HepG2 (cell line): ENCODE results near the gene UBE2G2. TPM values are rescaled to one million over a fixed set of nuclear protein-coding genes. Genes with fewer than 3 reads are reported as not detected.

ENCODE experiments used
- ATF5 ChIP-seq: sonication (generic); formaldehyde crosslinking; IDR thresholded peaks from 2 replicates; pipeline ENCODE4 v1.4.0; 2020; ENCODE audit warnings: mild to moderate bottlenecking, low read depth, missing genetic modification reagents
- BRCA1 ChIP-seq: sonication (generic); formaldehyde crosslinking; IDR thresholded peaks from 2 replicates; pipeline ENCODE4 v1.4.0; 2020; ENCODE audit warnings: missing genetic modification reagents
- CBX1 ChIP-seq: IDR thresholded peaks from one replicate; pipeline ENCODE4 v1.6.1; 2016; ENCODE audit warnings: antibody characterized with exemption, low read depth
- FOSL1 ChIP-seq: sonication (generic); formaldehyde crosslinking; IDR thresholded peaks from 2 replicates; pipeline ENCODE4 v1.9.0; 2021; ENCODE audit warnings: missing genetic modification reagents, borderline replicate concordance
- IKZF4 ChIP-seq: sonication (generic); formaldehyde crosslinking; IDR thresholded peaks from 2 replicates; pipeline ENCODE4 v1.5.1; 2020; ENCODE audit warnings: borderline replicate concordance, mild to moderate bottlenecking, low read depth, missing genetic modification reagents; ENCODE audit errors: not compliant biosample characterization
- KDM2A ChIP-seq: sonication (generic); formaldehyde crosslinking; IDR thresholded peaks from 2 replicates; pipeline ENCODE4 v1.4.0; 2020; ENCODE audit warnings: low read depth, missing genetic modification reagents, borderline replicate concordance
- KLF9 ChIP-seq: IDR thresholded peaks from 2 replicates; pipeline ENCODE4 v1.6.1; 2016; ENCODE audit warnings: low read depth
- MEIS2 ChIP-seq: sonication (generic); formaldehyde crosslinking; IDR thresholded peaks from 2 replicates; pipeline ENCODE4 v1.9.0; 2021; ENCODE audit warnings: mild to moderate bottlenecking, missing genetic modification reagents
- NFE2L1 ChIP-seq: sonication (generic); formaldehyde crosslinking; IDR thresholded peaks from 2 replicates; pipeline ENCODE4 v1.4.0; 2020; ENCODE audit warnings: missing genetic modification reagents, mild to moderate bottlenecking, borderline replicate concordance
- PAXIP1 ChIP-seq: sonication (generic); formaldehyde crosslinking; conservative IDR thresholded peaks from 2 replicates; pipeline ENCODE4 v1.4.0; 2020; ENCODE audit warnings: mild to moderate bottlenecking, missing genetic modification reagents, moderate library complexity
- TARDBP ChIP-seq: sonication (generic); formaldehyde crosslinking; IDR thresholded peaks from 2 replicates; pipeline ENCODE4 v1.8.0; 2022; ENCODE audit warnings: mild to moderate bottlenecking, missing genetic modification reagents
- WIZ ChIP-seq: sonication (generic); formaldehyde crosslinking; IDR thresholded peaks from 2 replicates; pipeline ENCODE4 v1.5.1; 2020; ENCODE audit warnings: mild to moderate bottlenecking, missing genetic modification reagents
- ZC3H13 ChIP-seq: sonication (generic); formaldehyde crosslinking; IDR thresholded peaks from 2 replicates; pipeline ENCODE4 v1.8.1; 2023; ENCODE audit warnings: mild to moderate bottlenecking, missing genetic modification reagents, moderate library complexity
- ZNF501 ChIP-seq: sonication (generic); formaldehyde crosslinking; IDR thresholded peaks from 2 replicates; pipeline ENCODE4 v1.5.1; 2020; ENCODE audit warnings: mild to moderate bottlenecking, moderate library complexity, missing genetic modification reagents
- ZNF558 ChIP-seq: sonication (generic); formaldehyde crosslinking; IDR thresholded peaks from 2 replicates; pipeline ENCODE4 v1.9.0; 2022; ENCODE audit warnings: mild to moderate bottlenecking, missing genetic modification reagents, borderline replicate concordance
- ZNF777 ChIP-seq: sonication (generic); formaldehyde crosslinking; IDR thresholded peaks from 2 replicates; pipeline ENCODE4 v1.4.0; 2020; ENCODE audit warnings: missing genetic modification reagents
- ZNF781 ChIP-seq: sonication (generic); formaldehyde crosslinking; IDR thresholded peaks from 2 replicates; pipeline ENCODE4 v1.5.1; 2020; ENCODE audit warnings: borderline replicate concordance, mild to moderate bottlenecking, missing genetic modification reagents; ENCODE audit errors: not compliant biosample characterization
- ZNF816 ChIP-seq: sonication (generic); formaldehyde crosslinking; IDR thresholded peaks from 2 replicates; pipeline ENCODE4 v1.8.0; 2022; ENCODE audit warnings: missing genetic modification reagents, mild to moderate bottlenecking, borderline replicate concordance
- polyA plus RNA-seq, 8 experiments: library from polyadenylated mRNA; depleted of rRNA in 3 of 8; stranded (reverse) in 7 of 8; unstranded in 1 of 8; fragments of >200 nt; fragmentation: Illumina TruSeq in 4 of 8; extraction: Trizol in 4 of 8; gene quantifications; 2 replicates each; pipeline versions ENCODE4 v1.2.1 to v1.2.3, GENCODE V29; 2011 to 2016; ENCODE audit warnings: low read depth in 4 of 8, missing spikeins in 1 of 8, mixed read lengths in 1 of 8; ENCODE audit not compliant: insufficient read depth in 1 of 8
- total RNA-seq, 5 experiments: library from RNA; depleted of rRNA; stranded (reverse); fragments of >200 nt; fragmentation: Illumina TruSeq; extraction: Trizol; gene quantifications; 2 replicates each; pipeline ENCODE4 v1.2.3, GENCODE V29; 2016; ENCODE audit warnings: low read depth in 1 of 5
- TF ChIP-seq, protein P1 (sequence below): sonication (generic); formaldehyde crosslinking; IDR thresholded peaks from 2 replicates; pipeline ENCODE4 v1.4.0; 2020; ENCODE audit warnings: mild to moderate bottlenecking, missing genetic modification reagents

Gene UBE2G2
- total and polyA plus RNA-seq, 2 of the 13 experiments (the other 11 are each of a cell fraction or from before 2014, with no cell fraction given): 55.4 to 92.0 TPM

DNA sequence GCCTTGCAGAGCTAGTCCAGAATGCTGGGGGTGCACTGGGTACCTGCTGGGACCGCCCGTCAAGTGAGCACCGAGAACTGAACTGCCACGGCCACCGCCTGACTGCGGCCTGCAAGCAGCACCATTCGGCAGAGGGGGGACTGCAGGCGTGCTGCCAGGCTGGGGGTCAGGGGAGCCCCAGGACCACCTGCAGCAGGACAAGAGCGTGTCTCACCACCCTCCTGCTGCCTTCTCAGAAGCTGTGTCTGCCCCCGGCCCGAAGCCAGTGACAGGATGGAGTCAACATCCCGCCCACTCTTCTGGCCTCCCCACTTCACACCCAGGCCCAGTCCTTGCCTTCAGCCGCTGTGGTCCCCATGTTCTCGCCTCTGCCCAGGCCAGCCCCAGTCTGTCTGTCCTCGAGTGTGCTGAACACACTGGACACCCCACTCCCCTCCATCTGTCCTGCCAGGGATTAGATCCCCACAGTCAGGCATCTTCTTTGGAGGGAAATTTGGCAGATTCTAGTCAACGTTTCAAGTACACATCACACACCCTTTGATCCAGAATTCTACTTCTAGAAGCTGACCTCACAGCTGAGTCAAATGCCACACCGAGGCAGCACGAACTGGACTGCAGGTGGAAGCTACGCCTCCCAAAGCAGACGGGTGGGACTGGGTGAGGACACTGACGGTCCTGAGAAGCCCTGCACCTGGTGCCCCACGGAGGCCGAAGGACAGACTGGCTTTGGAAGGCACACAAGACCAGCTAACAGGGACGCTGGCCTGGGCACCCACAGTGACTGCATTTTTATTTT, 45.8 kb upstream of the UBE2G2 start (continued):
- TF ChIP-seq CBX1: no peak
- TF ChIP-seq TARDBP: peak; percentile 45; the same call in 1 of the 2 replicates
- no peak for TF ChIP-seq IKZF4 (CRISPR knock-in tag)
- TF ChIP-seq FOSL1: no peak
- peak; percentile 79; the same call in 1 of the 2 replicates for TF ChIP-seq ZC3H13
- 0 out of 2 replicates have a peak, but pooled peaks have one; percentile 22 for TF ChIP-seq ZNF777 (CRISPR knock-in tag)
- TF ChIP-seq, protein P1, sequence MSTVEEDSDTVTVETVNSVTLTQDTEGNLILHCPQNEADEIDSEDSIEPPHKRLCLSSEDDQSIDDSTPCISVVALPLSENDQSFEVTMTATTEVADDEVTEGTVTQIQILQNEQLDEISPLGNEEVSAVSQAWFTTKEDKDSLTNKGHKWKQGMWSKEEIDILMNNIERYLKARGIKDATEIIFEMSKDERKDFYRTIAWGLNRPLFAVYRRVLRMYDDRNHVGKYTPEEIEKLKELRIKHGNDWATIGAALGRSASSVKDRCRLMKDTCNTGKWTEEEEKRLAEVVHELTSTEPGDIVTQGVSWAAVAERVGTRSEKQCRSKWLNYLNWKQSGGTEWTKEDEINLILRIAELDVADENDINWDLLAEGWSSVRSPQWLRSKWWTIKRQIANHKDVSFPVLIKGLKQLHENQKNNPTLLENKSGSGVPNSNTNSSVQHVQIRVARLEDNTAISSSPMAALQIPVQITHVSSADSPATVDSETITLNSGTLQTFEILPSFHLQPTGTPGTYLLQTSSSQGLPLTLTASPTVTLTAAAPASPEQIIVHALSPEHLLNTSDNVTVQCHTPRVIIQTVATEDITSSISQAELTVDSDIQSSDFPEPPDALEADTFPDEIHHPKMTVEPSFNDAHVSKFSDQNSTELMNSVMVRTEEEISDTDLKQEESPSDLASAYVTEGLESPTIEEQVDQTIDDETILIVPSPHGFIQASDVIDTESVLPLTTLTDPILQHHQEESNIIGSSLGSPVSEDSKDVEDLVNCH (CRISPR knock-in tag): no peak
- peak; percentile 73; the same call in 1 of the 2 replicates for TF ChIP-seq KDM2A (CRISPR knock-in tag)
- TF ChIP-seq ZNF501 (CRISPR knock-in tag): peak; percentile 65; the same call in 1 of the 2 replicates
- TF ChIP-seq PAXIP1 (CRISPR knock-in tag): no peak
- peak; percentile 76; the same call in 1 of the 2 replicates for TF ChIP-seq ZNF816 (CRISPR knock-in tag)
- no peak for TF ChIP-seq KLF9 (CRISPR knock-in tag)
- peak; percentile 76; the same call in 1 of the 2 replicates for TF ChIP-seq BRCA1 (CRISPR knock-in tag)
- no peak for TF ChIP-seq ZNF781 (CRISPR knock-in tag)
- no peak for TF ChIP-seq NFE2L1
- TF ChIP-seq MEIS2 (CRISPR knock-in tag): peak; percentile 14; the same call in 1 of the 2 replicates
- no peak for TF ChIP-seq WIZ (CRISPR knock-in tag)
- TF ChIP-seq ZNF558 (CRISPR knock-in tag): 0 out of 2 replicates have a peak, but pooled peaks have one; percentile 44
- peak; percentile 47; the same call in 1 of the 2 replicates for TF ChIP-seq ATF5 (CRISPR knock-in tag)
